HG03039 (cell line): ENCODE data around the gene ERG28.

Source experiments
- ATAC-seq: cut with Tn5 transposase; IDR thresholded peaks from one replicate; pipeline ENCODE4 v1.9.1; 2021; ENCODE audit warnings: mild to moderate bottlenecking, moderate library complexity; ENCODE audit not compliant: unreplicated experiment

Gene ERG28

GRCh38 chr14:75660238-75660629, 442 bp downstream of the ERG28 start:
- no peak for ATAC-seq

GRCh38 chr14:75658957-75659356, 1.7 kb downstream of the ERG28 start:
- ATAC-seq: no peak

GRCh38 chr14:75657331-75657730, 3.3 kb downstream of the ERG28 start:
- no peak for ATAC-seq

- ATAC-seq: no peak
These were observed 5.4 kb downstream of the ERG28 start for GRCh38 chr14:75655235-75655634.

GRCh38 chr14:75654127-75654732, 6.4 kb downstream of the ERG28 start:
- ATAC-seq: no peak

GRCh38 chr14:75653563-75653962, 7.1 kb downstream of the ERG28 start:
- ATAC-seq: no peak

- ATAC-seq: no peak
These were observed 10.2 kb downstream of the ERG28 start for GRCh38 chr14:75650253-75651058.

- no peak for ATAC-seq
These were observed 10.9 kb downstream of the ERG28 start for GRCh38 chr14:75649773-75650172.

- no peak for ATAC-seq
These were observed 11.3 kb downstream of the ERG28 start for GRCh38 chr14:75649337-75649736.

GRCh38 chr14:75648066-75648838, 12.4 kb downstream of the ERG28 start:
- no peak for ATAC-seq

- ATAC-seq: no peak
These were observed 13.0 kb downstream of the ERG28 start for GRCh38 chr14:75647640-75648039.

GRCh38 chr14:75646762-75647161, 13.9 kb downstream of the ERG28 start:
- no peak for ATAC-seq

GRCh38 chr14:75645056-75645455, 15.6 kb downstream of the ERG28 start:
- no peak for ATAC-seq

- no peak for ATAC-seq
These were observed 16.7 kb downstream of the ERG28 start for GRCh38 chr14:75643985-75644384.

GRCh38 chr14:75640876-75641275, 19.8 kb downstream of the ERG28 start:
- no peak for ATAC-seq

GRCh38 chr14:75636100-75636692, 24.5 kb downstream of the ERG28 start:
- no peak for ATAC-seq

- no peak for ATAC-seq
These were observed 25.8 kb downstream of the ERG28 start for GRCh38 chr14:75634848-75635247.

- no peak for ATAC-seq
These were observed 29.2 kb downstream of the ERG28 start for GRCh38 chr14:75631453-75631831.

- no peak for ATAC-seq
These were observed 29.8 kb downstream of the ERG28 start for GRCh38 chr14:75630695-75631452.

- no peak for ATAC-seq
These were observed 31.9 kb downstream of the ERG28 start for GRCh38 chr14:75628816-75629215.

GRCh38 chr14:75627406-75627805, 33.3 kb downstream of the ERG28 start:
- ATAC-seq: no peak
